Measurements from ENCODE around the gene NMBR.

The NMBR gene

GRCh38 chr6:142185641-142186040, 38.7 kb upstream of the NMBR start:
- no peaks in the 10 kb centered on the region for H3F3A ChIP-seq (ENCODE audit: insufficient read depth)
- H4K20me1 ChIP-seq (ENCODE audit: low read depth, low read length), result no peaks in the 10 kb centered on the region
- TF ChIP-seq CTCF (IDR thresholded peaks at IDR 0.05; ENCODE audit: insufficient read depth, low read length, poor library complexity, severe bottlenecking) (no peak), EZH2phosphoT487 (conservative IDR thresholded peaks at IDR 0.05; ENCODE audit: low read length) (no peak)
- H3K27ac ChIP-seq (ENCODE audit: low read depth, low read length), result no peak overlapping the region
- no peak overlapping the region for H3K9ac ChIP-seq (ENCODE audit: low read length)
- no peaks in the 10 kb centered on the region for H3K27me3 ChIP-seq (ENCODE audit: low read length)
- no peaks in the 10 kb centered on the region; the same call in none of the 2 replicates for H3K79me2 ChIP-seq (ENCODE audit: insufficient read depth, low read length)
- H3K9me3 ChIP-seq (ENCODE audit: insufficient read depth, low read length), result no peaks in the 10 kb centered on the region
- H3K4me2 ChIP-seq (ENCODE audit: low read depth, low read length, poor library complexity, severe bottlenecking), result no peak overlapping the region
- H2AFZ ChIP-seq (ENCODE audit: low read depth, low read length, severe bottlenecking), result no peak overlapping the region
- H3K9me2 ChIP-seq (replicated peaks; ENCODE audit: insufficient read depth, low read length), result no peaks in the 10 kb centered on the region
- peaks cover 7% of the 10 kb centered on the region; the same call in 1 of the 2 replicates for H3K36me3 ChIP-seq (ENCODE audit: low read length)
- H3K4me3 ChIP-seq (ENCODE audit: insufficient read depth, low read length, poor library complexity, severe bottlenecking), result no peak overlapping the region

- Histone ChIP-seq H3K79me2 (ENCODE audit: insufficient read depth, low read length) (no peaks in the 10 kb centered on the region; the same call in none of the 2 replicates), H3F3A (ENCODE audit: insufficient read depth) (no peaks in the 10 kb centered on the region), H4K20me1 (ENCODE audit: low read depth, low read length) (no peaks in the 10 kb centered on the region), H3K9ac (ENCODE audit: low read length) (no peak overlapping the region), H3K36me3 (ENCODE audit: low read length) (no peaks in the 10 kb centered on the region; the same call in 1 of the 2 replicates), H3K4me2 (ENCODE audit: low read depth, low read length, poor library complexity, severe bottlenecking) (no peak overlapping the region), H3K4me3 (ENCODE audit: insufficient read depth, low read length, poor library complexity, severe bottlenecking) (no peak overlapping the region), H3K9me2 (replicated peaks; ENCODE audit: insufficient read depth, low read length) (no peaks in the 10 kb centered on the region), H3K9me3 (ENCODE audit: insufficient read depth, low read length) (no peaks in the 10 kb centered on the region), H3K27me3 (ENCODE audit: low read length) (no peaks in the 10 kb centered on the region), H3K27ac (ENCODE audit: low read depth, low read length) (no peak overlapping the region), H2AFZ (ENCODE audit: low read depth, low read length, severe bottlenecking) (no peak overlapping the region)
- TF ChIP-seq CTCF (IDR thresholded peaks at IDR 0.05; ENCODE audit: insufficient read depth, low read length, poor library complexity, severe bottlenecking) (no peak), EZH2phosphoT487 (conservative IDR thresholded peaks at IDR 0.05; ENCODE audit: low read length) (no peak)
Measured at GRCh38 chr6:142184307-142184706, 37.4 kb upstream of the NMBR start.

- Histone ChIP-seq H4K20me1 (ENCODE audit: low read depth, low read length) (no peaks in the 10 kb centered on the region), H3K27ac (ENCODE audit: low read depth, low read length) (no peak overlapping the region), H3K79me2 (ENCODE audit: insufficient read depth, low read length) (no peaks in the 10 kb centered on the region; the same call in none of the 2 replicates), H3K27me3 (ENCODE audit: low read length) (no peaks in the 10 kb centered on the region), H3K9ac (ENCODE audit: low read length) (no peak overlapping the region), H3F3A (ENCODE audit: insufficient read depth) (no peaks in the 10 kb centered on the region; the same call in 1 of the 2 replicates), H3K9me3 (ENCODE audit: insufficient read depth, low read length) (no peaks in the 10 kb centered on the region), H3K4me2 (ENCODE audit: low read depth, low read length, poor library complexity, severe bottlenecking) (no peak overlapping the region), H3K36me3 (ENCODE audit: low read length) (peaks cover under 1% of the 10 kb centered on the region; the same call in 1 of the 2 replicates), H3K9me2 (replicated peaks; ENCODE audit: insufficient read depth, low read length) (no peaks in the 10 kb centered on the region), H2AFZ (ENCODE audit: low read depth, low read length, severe bottlenecking) (no peak overlapping the region), H3K4me3 (ENCODE audit: insufficient read depth, low read length, poor library complexity, severe bottlenecking) (no peak overlapping the region)
- TF ChIP-seq CTCF (IDR thresholded peaks at IDR 0.05; ENCODE audit: insufficient read depth, low read length, poor library complexity, severe bottlenecking) (no peak), EZH2phosphoT487 (conservative IDR thresholded peaks at IDR 0.05; ENCODE audit: low read length) (no peak)
Measured at GRCh38 chr6:142183351-142183750, 36.4 kb upstream of the NMBR start.
